Measurements from ENCODE around the gene MYO16.

MYO16 gene

GRCh38 chr13:109139346-109139745, 509.9 kb downstream of the MYO16 start:
- DNase-seq, result no peak

- DNase-seq, result no peak
These were observed 510.6 kb downstream of the MYO16 start for GRCh38 chr13:109140054-109140453.

GRCh38 chr13:109140479-109141349, 511.3 kb downstream of the MYO16 start:
- DNase-seq, result no peak

- DNase-seq, result no peak
These were observed 512.3 kb downstream of the MYO16 start for GRCh38 chr13:109141706-109142105.

- DNase-seq, result peak; percentile 66
These were observed 515.5 kb downstream of the MYO16 start for GRCh38 chr13:109144693-109145437.

GRCh38 chr13:109145631-109146030, 516.2 kb downstream of the MYO16 start:
- DNase-seq, result peak; percentile 67

- DNase-seq, result no peak
These were observed 517.0 kb downstream of the MYO16 start for GRCh38 chr13:109146393-109146792.

GRCh38 chr13:109146912-109147647, 517.7 kb downstream of the MYO16 start:
- peak; percentile 50 for DNase-seq

GRCh38 chr13:109148243-109148642, 518.8 kb downstream of the MYO16 start:
- DNase-seq, result peak; percentile 50

- DNase-seq, result no peak
These were observed 521.3 kb downstream of the MYO16 start for GRCh38 chr13:109150696-109151095.

GRCh38 chr13:109151255-109151654, 521.8 kb downstream of the MYO16 start:
- no peak for DNase-seq

- DNase-seq, result no peak
These were observed 522.3 kb downstream of the MYO16 start for GRCh38 chr13:109151696-109152095.

GRCh38 chr13:109152311-109152820, 523.0 kb downstream of the MYO16 start:
- no peak for DNase-seq

GRCh38 chr13:109152941-109153340, 523.5 kb downstream of the MYO16 start:
- DNase-seq, result no peak

- DNase-seq, result no peak
These were observed 524.7 kb downstream of the MYO16 start for GRCh38 chr13:109154146-109154545.

GRCh38 chr13:109154546-109154945, 525.1 kb downstream of the MYO16 start:
- DNase-seq, result peak; percentile 52

GRCh38 chr13:109154966-109155761, 525.8 kb downstream of the MYO16 start:
- peak; percentile 94 for DNase-seq

- peak; percentile 91 for DNase-seq
These were observed 526.9 kb downstream of the MYO16 start for GRCh38 chr13:109156181-109156935.

GRCh38 chr13:109157275-109157674, 527.9 kb downstream of the MYO16 start:
- DNase-seq, result no peak

GRCh38 chr13:109158383-109158782, 529.0 kb downstream of the MYO16 start:
- DNase-seq, result no peak

GRCh38 chr13:109159650-109160309, 530.4 kb downstream of the MYO16 start:
- no peak for DNase-seq

All from NCI-H226 (cell line).